Lower lobe of right lung (tissue), 2 donors: ENCODE measurements around the gene KCNK10. TPM values are rescaled to one million over a fixed set of nuclear protein-coding genes. Genes with fewer than 3 reads are reported as not detected.

Experiments used
- ATAC-seq, 2 donors: fragments of 200-7000 bp; cut with Tn5 transposase; one replicate each; pipeline ENCODE4 v1.9.1; 2020 to 2022; ENCODE audit warnings: mild to moderate bottlenecking in 2 of 2, moderate library complexity in 2 of 2
- DNase-seq: peaks from one replicate; pipeline ENCODE4 v3.0.0-alpha.2; 2020
- H3K27ac ChIP-seq: fragments of 200-600 bp; one replicate; pipeline ENCODE4 v1.8.0; 2022
- H3K27me3 ChIP-seq: fragments of 200-600 bp; one replicate; pipeline ENCODE4 v1.8.0; 2022; ENCODE audit warnings: low read depth
- H3K36me3 ChIP-seq: fragments of 200-600 bp; one replicate; pipeline ENCODE4 v1.8.0; 2022; ENCODE audit warnings: mild to moderate bottlenecking
- H3K4me1 ChIP-seq: fragments of 200-600 bp; one replicate; pipeline ENCODE4 v1.8.0; 2022
- H3K4me3 ChIP-seq: fragments of 200-600 bp; one replicate; pipeline ENCODE4 v1.8.0; 2022; ENCODE audit warnings: mild to moderate bottlenecking
- H3K9me3 ChIP-seq: fragments of 200-600 bp; one replicate; pipeline ENCODE4 v1.8.0; 2022
- CTCF ChIP-seq: fragments of 200-600 bp; IDR thresholded peaks from one replicate; pipeline ENCODE4 v1.8.0; 2022; ENCODE audit warnings: antibody characterized with exemption, mild to moderate bottlenecking
- intact Hi-C: fragments of 100-400 bp; cut with DNase I; formaldehyde crosslinking; loops from one replicate; pipeline ENCODE4 v1.11.0; 2022
- total RNA-seq: library from RNA; stranded (reverse); fragmentation: NEBNext Ultra II Directional; extraction: Animal tissue kit (Norgen Biotek cat#: 25700); gene quantifications from one replicate; pipeline ENCODE4 v1.2.1, GENCODE V29; 2021
- donor health status: DM: no; HTN: yes; CAD: no; lungs with severe emphysema.

KCNK10 gene
- total RNA-seq, 1 donor from 2014 or later, result not detected

- H3K4me3 ChIP-seq, result peak overlapping the region; percentile 30
- TF ChIP-seq CTCF, result no peak
- H3K27me3 ChIP-seq, result peaks cover 16% of the 10 kb centered on the region
- H3K27ac ChIP-seq, result no peak overlapping the region
- no peaks in the 10 kb centered on the region for H3K36me3 ChIP-seq
- ATAC-seq, result peak in 1 of 2 donors; percentile 4
- H3K4me1 ChIP-seq, result peaks cover 7% of the 10 kb centered on the region
- intact Hi-C loops, result no loop called here
- DNase-seq, result no peak
- no peaks in the 10 kb centered on the region for H3K9me3 ChIP-seq
Measured at GRCh38 chr14:88188745-88189416, 134.2 kb downstream of the KCNK10 start.

GRCh38 chr14:88185843-88186242 is 137.2 kb downstream of the KCNK10 start:
- Histone ChIP-seq H3K27me3 (no peaks in the 10 kb centered on the region), H3K27ac (no peak overlapping the region), H3K4me3 (no peak overlapping the region), H3K36me3 (no peaks in the 10 kb centered on the region), H3K9me3 (no peaks in the 10 kb centered on the region), H3K4me1 (peaks cover 7% of the 10 kb centered on the region)
- TF ChIP-seq CTCF, result no peak
- DNase-seq, result no peak
- intact Hi-C loops, result no loop called here
- no peak for ATAC-seq

- H3K4me3 ChIP-seq, result no peak overlapping the region
- intact Hi-C loops, result no loop called here
Measured at GRCh38 chr14:88184956-88185355, 138.1 kb downstream of the KCNK10 start.

GRCh38 chr14:88181072-88181471 is 142.0 kb downstream of the KCNK10 start:
- TF ChIP-seq CTCF, result no peak
- H3K36me3 ChIP-seq, result no peaks in the 10 kb centered on the region
- DNase-seq, result no peak
- no peaks in the 10 kb centered on the region for H3K4me1 ChIP-seq
- H3K4me3 ChIP-seq, result no peak overlapping the region
- no peak overlapping the region for H3K27ac ChIP-seq
- no peaks in the 10 kb centered on the region for H3K27me3 ChIP-seq
- no peaks in the 10 kb centered on the region for H3K9me3 ChIP-seq
- ATAC-seq, result no peak
- intact Hi-C loops, result no loop called here

More at GRCh38 chr14:88184956-88185355, 138.1 kb downstream of the KCNK10 start:
- Histone ChIP-seq H3K9me3 (no peaks in the 10 kb centered on the region), H3K27me3 (no peaks in the 10 kb centered on the region), H3K4me1 (peaks cover 7% of the 10 kb centered on the region), H3K27ac (no peak overlapping the region), H3K36me3 (no peaks in the 10 kb centered on the region)
- ATAC-seq (no peak), DNase-seq (no peak)
- no peak for TF ChIP-seq CTCF

GRCh38 chr14:88179716-88180115 is 143.4 kb downstream of the KCNK10 start:
- no peaks in the 10 kb centered on the region for H3K27me3 ChIP-seq
- H3K9me3 ChIP-seq, result no peaks in the 10 kb centered on the region
- no peak for TF ChIP-seq CTCF
- H3K27ac ChIP-seq, result no peak overlapping the region
- DNase-seq, result no peak
- no peak for ATAC-seq
- intact Hi-C loops, result no loop called here
- H3K36me3 ChIP-seq, result no peaks in the 10 kb centered on the region
- H3K4me1 ChIP-seq, result no peaks in the 10 kb centered on the region
- no peak overlapping the region for H3K4me3 ChIP-seq
